A549 (cell line): Measurements from ENCODE around the gene HGFAC. TPM values are rescaled to one million over a fixed set of nuclear protein-coding genes. Genes with fewer than 3 reads are reported as not detected.

Experiments used
- ATAC-seq, 2 experiments: fragments of 200-7000 bp in 1 of 2; fragments of >200 bp in 1 of 2; cut with Nextera tagmentation in 1 of 2; cut with Tn5 transposase in 1 of 2; 3 replicates each; pipeline versions ENCODE4 v1.8.0 to v1.9.1; 2018 to 2020; ENCODE audit warnings: mild to moderate bottlenecking in 1 of 2, moderate library complexity in 1 of 2
- CTCF ChIA-PET: fragments of 300-600 bp; sonication (Branson Sonifier 250); formaldehyde crosslinking; extraction: SDS; loops from one replicate; lab custom pipeline; 2021; ENCODE audit warnings: antibody characterized with exemption, inconsistent platforms; lab: Yijun Ruan, JAX
- POLR2A ChIA-PET: fragments of 350-600 bp; formaldehyde crosslinking; extraction: SDS; loops from one replicate; lab custom pipeline; 2021; ENCODE audit warnings: antibody characterized with exemption, inconsistent platforms; lab: Yijun Ruan, JAX
- DNase-seq, 2 experiments: peaks; one replicate each; pipeline versions ENCODE4 v3.0.0 to v3.0.0-alpha.2; 2011 to 2016; ENCODE audit warnings: low read depth in 1 of 2, low spot score in 1 of 2
- FAIRE-seq: peaks from 2 replicates; lab custom pipeline; 2011; peaks lifted over from hg19 to GRCh38; lab: Jason Lieb, UNC
- H3K27ac ChIP-seq, 2 experiments: fragments of >200 bp; sonication (Bioruptor Twin); formaldehyde crosslinking; 3 replicates each; pipeline ENCODE4 v1.5.1; 2016 to 2017
- H3K4me1 ChIP-seq: fragments of >200 bp; sonication (Bioruptor Twin); formaldehyde crosslinking; 3 replicates; pipeline ENCODE4 v1.6.1; 2016
- H3K4me2 ChIP-seq: fragments of >200 bp; sonication (Bioruptor Twin); formaldehyde crosslinking; 3 replicates; pipeline ENCODE4 v1.6.1; 2016
- H3K4me3 ChIP-seq: fragments of >200 bp; sonication (Bioruptor Twin); formaldehyde crosslinking; 3 replicates; pipeline ENCODE4 v1.5.1; 2016
- H3K9me3 ChIP-seq: fragments of >200 bp; sonication (Bioruptor Twin); formaldehyde crosslinking; 3 replicates; pipeline ENCODE4 v1.6.1; 2016
- CBX8 ChIP-seq: fragments of 200-600 bp; sonication (generic); IDR thresholded peaks from 2 replicates; pipeline ENCODE4 v1.6.1; 2016
- CHD2 ChIP-seq: fragments of 150-350 bp; IDR thresholded peaks from 2 replicates; pipeline ENCODE4 v1.6.1; 2014; ENCODE audit warnings: low read length; ENCODE audit not compliant: partially characterized antibody
- CTCF ChIP-seq: fragments of >200 bp; sonication (Bioruptor Twin); formaldehyde crosslinking; IDR thresholded peaks from 3 replicates; pipeline ENCODE4 v1.5.1; 2016
- E2F6 ChIP-seq: IDR thresholded peaks from 2 replicates; pipeline ENCODE4 v1.6.1; 2012; ENCODE audit warnings: low read depth, borderline replicate concordance
- EHMT2 ChIP-seq: fragments of 200-600 bp; sonication (generic); IDR thresholded peaks from 2 replicates; pipeline ENCODE4 v1.6.1; 2016; ENCODE audit warnings: antibody characterized with exemption, low read depth, mild to moderate bottlenecking, moderate library complexity
- EP300 ChIP-seq, 2 experiments: fragments of >200 bp; sonication (Bioruptor Twin); formaldehyde crosslinking; IDR thresholded peaks; 2 replicates in 1 of 2; 3 replicates in 1 of 2; pipeline ENCODE4 v1.6.1; 2016 to 2017
- FOSB ChIP-seq: fragments of 250-450 bp; sonication (Bioruptor Pico); IDR thresholded peaks from 2 replicates; pipeline ENCODE4 v1.5.0; 2020; ENCODE audit warnings: mild to moderate bottlenecking, moderate library complexity
- FOSL2 ChIP-seq, 2 experiments: fragments of 450-650 bp in 1 of 2; fragments of >200 bp in 1 of 2; sonication (Bioruptor Twin) in 1 of 2; formaldehyde crosslinking; IDR thresholded peaks; 2 replicates each; pipeline versions ENCODE4 v1.5.0 to v1.6.1; 2016 to 2020; ENCODE audit warnings: mild to moderate bottlenecking in 1 of 2, moderate library complexity in 1 of 2
- FOXS1 ChIP-seq: fragments of 250-450 bp; sonication (Bioruptor Pico); IDR thresholded peaks from 2 replicates; pipeline ENCODE4 v1.5.0; 2020; ENCODE audit warnings: mild to moderate bottlenecking, moderate library complexity
- HDAC2 ChIP-seq: fragments of 200-600 bp; sonication (generic); IDR thresholded peaks from 2 replicates; pipeline ENCODE4 v1.6.1; 2016
- HMGXB4 ChIP-seq: fragments of 250-450 bp; sonication (Bioruptor Pico); IDR thresholded peaks from 2 replicates; pipeline ENCODE4 v1.5.0; 2021; ENCODE audit warnings: mild to moderate bottlenecking, moderate library complexity, borderline replicate concordance
- HOXB13 ChIP-seq: fragments of 250-450 bp; sonication (Bioruptor Pico); IDR thresholded peaks from 2 replicates; pipeline ENCODE4 v1.5.0; 2020; ENCODE audit warnings: low read depth, mild to moderate bottlenecking, moderate library complexity
- HOXB5 ChIP-seq: fragments of 250-450 bp; sonication (Bioruptor Pico); IDR thresholded peaks from 2 replicates; pipeline ENCODE4 v1.5.0; 2020; ENCODE audit warnings: mild to moderate bottlenecking, moderate library complexity
- JUN ChIP-seq, 2 experiments: fragments of >200 bp; sonication (Bioruptor Twin); formaldehyde crosslinking; IDR thresholded peaks; 2 replicates in 1 of 2; 3 replicates in 1 of 2; pipeline ENCODE4 v1.6.1; 2016 to 2017
- JUNB ChIP-seq: fragments of >200 bp; sonication (Bioruptor Twin); formaldehyde crosslinking; IDR thresholded peaks from 2 replicates; pipeline ENCODE4 v1.6.1; 2016
- KDM5A ChIP-seq: fragments of 200-600 bp; sonication (generic); IDR thresholded peaks from 2 replicates; pipeline ENCODE4 v1.6.1; 2016; ENCODE audit warnings: antibody characterized with exemption, mild to moderate bottlenecking
- MAX ChIP-seq: IDR thresholded peaks from 2 replicates; pipeline ENCODE4 v1.6.1; 2012
- NFE2L2 ChIP-seq: fragments of 150-350 bp; conservative IDR thresholded peaks from 2 replicates; pipeline ENCODE4 v1.6.1; 2014; ENCODE audit warnings: low read length
- NPAS2 ChIP-seq: fragments of 250-450 bp; sonication (Bioruptor Pico); IDR thresholded peaks from 2 replicates; pipeline ENCODE4 v1.8.0; 2022; ENCODE audit warnings: mild to moderate bottlenecking, moderate library complexity, borderline replicate concordance
- NR3C1 ChIP-seq: fragments of >200 bp; sonication (Bioruptor Twin); formaldehyde crosslinking; IDR thresholded peaks from 3 replicates; pipeline ENCODE4 v1.6.1; 2017
- PHF8 ChIP-seq: fragments of 200-600 bp; sonication (generic); IDR thresholded peaks from 2 replicates; pipeline ENCODE4 v1.6.1; 2016; ENCODE audit warnings: low read depth, mild to moderate bottlenecking, antibody characterized with exemption, moderate library complexity, borderline replicate concordance
- POLR2AphosphoS2 ChIP-seq: conservative IDR thresholded peaks from 2 replicates; pipeline ENCODE4 v1.6.1; 2012; ENCODE audit warnings: low read length, improper control_type of control experiment, inconsistent platforms
- RAD21 ChIP-seq, 2 experiments: fragments of >200 bp in 1 of 2; sonication (Bioruptor Twin) in 1 of 2; formaldehyde crosslinking in 1 of 2; IDR thresholded peaks in 1 of 2; conservative IDR thresholded peaks in 1 of 2; 2 replicates in 1 of 2; 3 replicates in 1 of 2; pipeline ENCODE4 v1.6.1; 2012 to 2018; ENCODE audit warnings: inconsistent platforms in 1 of 2
- RCOR1 ChIP-seq: fragments of 150-350 bp; IDR thresholded peaks from 2 replicates; pipeline ENCODE4 v1.6.1; 2014; ENCODE audit warnings: antibody characterized with exemption, low read length, low read depth
- REST ChIP-seq: fragments of 200-600 bp; sonication (generic); IDR thresholded peaks from 2 replicates; pipeline ENCODE4 v1.6.1; 2016; ENCODE audit warnings: antibody characterized with exemption, mild to moderate bottlenecking, moderate library complexity
- RNF2 ChIP-seq: fragments of 200-600 bp; sonication (generic); IDR thresholded peaks from 2 replicates; pipeline ENCODE4 v1.6.1; 2016; ENCODE audit warnings: low read depth, mild to moderate bottlenecking, antibody characterized with exemption, moderate library complexity, borderline replicate concordance
- SREBF2 ChIP-seq: fragments of 450-650 bp; IDR thresholded peaks from 2 replicates; pipeline ENCODE4 v1.6.1; 2014; ENCODE audit warnings: mild to moderate bottlenecking, moderate library complexity
- USF2 ChIP-seq: fragments of 450-650 bp; IDR thresholded peaks from 2 replicates; pipeline ENCODE4 v1.6.1; 2014; ENCODE audit warnings: antibody characterized with exemption
- ZC3H11A ChIP-seq: fragments of 450-650 bp; IDR thresholded peaks from 2 replicates; pipeline ENCODE4 v1.6.1; 2014; ENCODE audit warnings: antibody characterized with exemption, mild to moderate bottlenecking
- ZNF302 ChIP-seq: fragments of 250-450 bp; sonication (Bioruptor Pico); IDR thresholded peaks from 2 replicates; pipeline ENCODE4 v1.9.0; 2021; ENCODE audit warnings: inconsistent platforms, mild to moderate bottlenecking, moderate library complexity
- WGBS: methylation state at CpG from one replicate; pipeline ENCODE4 v1.1.6; 2017; ENCODE audit errors: missing lambda C conversion rate; 5-methylcytosine and 5-hydroxymethylcytosine counted together
- polyA plus RNA-seq, 4 experiments: library from polyadenylated mRNA; depleted of rRNA in 3 of 4; stranded (reverse); fragments of >200 nt; fragmentation: RNase III in 1 of 4; extraction: RNeasy Plus Mini Kit Qiagen cat#74134 plus additional on column Dnase treatment in 1 of 4; gene quantifications; 2 replicates in 3 of 4; 3 replicates in 1 of 4; pipeline ENCODE4 v1.2.3, GENCODE V29; 2011 to 2017

Gene HGFAC
- polyA plus RNA-seq, 2 of the 4 experiments (the other 2 are of a cell fraction): 0.25 TPM; not detected in 1

GRCh38 chr4:3405176-3405575, 36.6 kb upstream of the HGFAC start:
- POLR2A ChIA-PET: no interaction called here
- DNase-seq: no peak
- Histone ChIP-seq H3K4me3 (no peak overlapping the region), H3K27ac (no peak overlapping the region), H3K4me2 (no peak overlapping the region), H3K9me3 (peaks cover 11% of the 10 kb centered on the region), H3K4me1 (no peaks in the 10 kb centered on the region)
- no peak for ATAC-seq
- 86% methylated on average over 5 of the region's 8 CpGs for WGBS
- CTCF ChIA-PET: interaction anchor here (0.8 to 2.7 kb wide), 3 partner anchors 19 to 59 kb away, joined by 3 to 6 read pairs (median 5); no protein-coding TSS in a partner anchor
- FAIRE-seq: no peak
- no peak for TF ChIP-seq FOXS1 (CRISPR knock-in tag)
- no peak for TF ChIP-seq HMGXB4 (CRISPR knock-in tag)
- no peak for TF ChIP-seq JUNB
- no peak for TF ChIP-seq RAD21 (conservative IDR thresholded peaks at IDR 0.05 in 1 of 2, IDR thresholded peaks at IDR 0.05 in 1 of 2)
- no peak for TF ChIP-seq USF2
- no peak for TF ChIP-seq CBX8
- TF ChIP-seq RNF2: no peak
- no peak for TF ChIP-seq EP300 (IDR thresholded peaks at IDR 0.05)
- no peak for TF ChIP-seq MAX
- no peak for TF ChIP-seq RCOR1
- TF ChIP-seq NFE2L2: no peak
- TF ChIP-seq JUN (IDR thresholded peaks at IDR 0.05): no peak
- TF ChIP-seq HOXB5 (CRISPR knock-in tag): no peak
- TF ChIP-seq EHMT2: no peak
- TF ChIP-seq HOXB13: no peak
- TF ChIP-seq KDM5A: no peak
- no peak for TF ChIP-seq CTCF

- CTCF ChIA-PET: interaction anchor here (0.6 kb wide), 1 partner anchor 24 kb away, joined by 3 read pairs; no protein-coding TSS in a partner anchor
- 84% methylated on average over 4 of the region's 13 CpGs for WGBS
- Histone ChIP-seq H3K4me2 (no peak overlapping the region), H3K27ac (no peak overlapping the region), H3K4me3 (no peak overlapping the region), H3K4me1 (no peaks in the 10 kb centered on the region), H3K9me3 (peaks cover 11% of the 10 kb centered on the region)
- no peak for ATAC-seq
- DNase-seq: no peak
- POLR2A ChIA-PET: no interaction called here
- TF ChIP-seq RNF2 (no peak), E2F6 (no peak), JUN (IDR thresholded peaks at IDR 0.05) (no peak), REST (no peak), FOSB (CRISPR knock-in tag) (no peak), PHF8 (no peak), NPAS2 (CRISPR knock-in tag) (no peak), FOSL2 (IDR thresholded peaks at IDR 0.05) (no peak), FOSL2 (CRISPR knock-in tag; IDR thresholded peaks at IDR 0.05) (no peak), POLR2AphosphoS2 (no peak), ZC3H11A (no peak), CHD2 (no peak), ZNF302 (CRISPR knock-in tag) (no peak), SREBF2 (no peak), HDAC2 (no peak), MAX (no peak), NR3C1 (no peak)
- FAIRE-seq: no peak
Measured at GRCh38 chr4:3406021-3406420, 35.7 kb upstream of the HGFAC start.
